GOT3 (cell line): Measurements from ENCODE around the gene POLR1A.
"Not testable (repeated sequence)": the region's sequence is repeated elsewhere in the genome, so short reads cannot be mapped to it uniquely, and the experiment has no call there.

Source experiments
- DNase-seq: peaks from one replicate; lab custom pipeline; 2025; ENCODE audit warnings: mixed read lengths; lab: John Stamatoyannopoulos, UW

POLR1A gene

GRCh38 chr2:85998071-85998991, 107.4 kb downstream of the POLR1A start:
- no peak for DNase-seq

GRCh38 chr2:85997017-85997970, 108.4 kb downstream of the POLR1A start:
- no peak for DNase-seq

GRCh38 chr2:85996591-85996990, 109.1 kb downstream of the POLR1A start:
- DNase-seq = no peak

GRCh38 chr2:85995648-85996529, 109.8 kb downstream of the POLR1A start:
- DNase-seq = no peak

GRCh38 chr2:85994897-85995647, 110.6 kb downstream of the POLR1A start:
- no peak for DNase-seq

GRCh38 chr2:85994421-85994777, 111.3 kb downstream of the POLR1A start:
- no peak for DNase-seq

GRCh38 chr2:85992611-85993010, 113.1 kb downstream of the POLR1A start:
- no peak for DNase-seq

- DNase-seq = not testable (repeated sequence)
These were observed 113.6 kb downstream of the POLR1A start for GRCh38 chr2:85992053-85992452.

- no peak for DNase-seq
These were observed 115.6 kb downstream of the POLR1A start for GRCh38 chr2:85990084-85990483.

GRCh38 chr2:85989288-85989865, 116.3 kb downstream of the POLR1A start:
- DNase-seq = no peak

GRCh38 chr2:85988914-85989270, 116.8 kb downstream of the POLR1A start:
- no peak for DNase-seq

- no peak for DNase-seq
These were observed 117.3 kb downstream of the POLR1A start for GRCh38 chr2:85988175-85988913.

- DNase-seq = no peak
These were observed 118.2 kb downstream of the POLR1A start for GRCh38 chr2:85987266-85988174.

GRCh38 chr2:85986121-85986520, 119.6 kb downstream of the POLR1A start:
- DNase-seq = no peak

- no peak for DNase-seq
These were observed 120.9 kb downstream of the POLR1A start for GRCh38 chr2:85984788-85985187.

GRCh38 chr2:85983766-85984165, 121.9 kb downstream of the POLR1A start:
- no peak for DNase-seq

- DNase-seq = no peak
These were observed 124.0 kb downstream of the POLR1A start for GRCh38 chr2:85981579-85982247.
